Stimulated activated CD8-positive, alpha-beta memory T cell treated with anti-CD3 and anti-CD28 coated beads, Interleukin-15, amount 100 ng/mL, for 1 hour (primary cell): Measurements from ENCODE around the gene RPL15.
"Not testable (repeated sequence)": the region's sequence is repeated elsewhere in the genome, so short reads cannot be mapped to it uniquely, and the experiment has no call there.

Source experiments
- DNase-seq: peaks from one replicate; pipeline ENCODE4 v3.0.0-alpha.2; 2020; ENCODE audit warnings: low read depth

RPL15 gene

GRCh38 chr3:23916886-23917678 is at the start of gene RPL15, which contains the start of gene NKIRAS1:
TSS of gene RPL15 (plus strand) at chr3:23917132. CDS start at chr3:23917860, 728 bp downstream.
TSS of gene NKIRAS1 (minus strand) at chr3:23916990. CDS start at chr3:23910904, 6,086 bp downstream.
- peak; percentile 95 for DNase-seq

- DNase-seq: no peak
Observed at GRCh38 chr3:23867400-23867799, 49.5 kb upstream of the RPL15 start.

DNA sequence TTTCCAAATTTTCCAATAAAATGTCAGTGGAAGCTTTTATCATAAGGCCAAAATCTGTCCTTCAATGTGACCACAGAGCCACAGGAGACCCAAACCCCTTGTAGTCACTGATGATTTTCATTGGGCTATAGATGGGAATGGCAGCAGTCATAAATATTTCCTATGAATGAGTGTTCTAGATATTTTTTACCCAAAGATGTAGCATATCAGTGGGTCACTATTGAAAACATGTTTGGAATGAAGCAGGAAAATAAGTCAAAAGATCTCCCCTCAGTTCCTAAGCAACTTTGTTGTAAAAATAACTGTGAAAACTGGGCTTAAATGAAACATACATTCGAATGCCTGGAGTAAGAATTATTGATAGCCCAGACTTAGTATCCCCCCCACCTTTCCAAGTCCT is 49.1 kb upstream of the RPL15 start:
- DNase-seq: no peak

- DNase-seq: no peak
Observed at GRCh38 chr3:23869977-23870662, 46.8 kb upstream of the RPL15 start.

- DNase-seq: not testable (repeated sequence)
Observed at GRCh38 chr3:23870663-23871043, 46.3 kb upstream of the RPL15 start.

GRCh38 chr3:23871361-23871760 is 45.6 kb upstream of the RPL15 start:
- DNase-seq: not testable (repeated sequence)

DNA sequence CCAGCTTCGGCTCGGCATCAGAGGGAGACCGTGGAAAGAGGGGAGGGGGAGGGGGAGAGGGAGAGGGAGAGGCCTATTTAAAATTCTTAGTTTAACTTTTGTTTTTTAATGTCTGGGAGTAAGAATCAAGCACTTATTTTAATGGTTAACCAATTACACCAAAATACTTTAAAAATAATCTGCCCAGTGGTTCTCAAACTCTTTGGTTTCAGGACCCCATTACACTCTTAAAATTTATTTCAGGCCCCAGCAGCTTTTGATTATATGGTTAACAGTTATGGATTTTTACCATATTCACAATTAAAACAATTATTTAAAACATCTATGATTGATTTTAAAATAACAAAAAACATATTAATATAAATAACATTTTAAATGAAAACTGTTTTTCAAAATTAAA is 44.6 kb upstream of the RPL15 start:
- DNase-seq: no peak

GRCh38 chr3:23873941-23874340 is 43.0 kb upstream of the RPL15 start:
- no peak for DNase-seq

GRCh38 chr3:23874359-23875112 is 42.4 kb upstream of the RPL15 start:
- no peak for DNase-seq

DNA sequence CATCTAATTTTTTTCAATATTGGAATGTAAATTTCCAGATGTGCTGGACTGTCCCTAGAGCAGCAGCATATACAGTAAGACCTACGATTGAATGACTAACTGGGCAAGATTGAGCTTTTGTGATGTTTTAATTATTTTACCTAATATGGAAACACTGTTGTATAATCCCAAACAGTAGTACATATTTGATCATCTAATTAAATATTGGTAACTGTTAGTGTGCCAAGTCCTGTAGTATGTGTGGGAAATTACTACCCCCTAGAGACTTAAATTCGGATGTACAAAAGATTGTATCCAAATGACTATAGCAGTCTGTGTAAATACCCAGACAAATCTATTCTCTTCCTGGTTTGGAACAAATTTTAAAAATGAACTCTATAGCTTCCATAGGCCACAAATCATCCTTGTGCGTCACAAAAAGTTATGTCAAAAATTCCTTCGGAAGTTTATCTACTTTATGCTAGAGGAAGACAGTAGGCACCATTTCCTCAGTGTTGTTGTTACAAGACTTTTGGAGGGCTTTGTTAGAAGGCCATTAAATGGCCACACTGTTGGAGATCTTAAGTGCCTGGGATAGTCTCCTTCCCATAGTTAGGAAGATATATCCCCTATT is 41.7 kb upstream of the RPL15 start:
- no peak for DNase-seq

DNA sequence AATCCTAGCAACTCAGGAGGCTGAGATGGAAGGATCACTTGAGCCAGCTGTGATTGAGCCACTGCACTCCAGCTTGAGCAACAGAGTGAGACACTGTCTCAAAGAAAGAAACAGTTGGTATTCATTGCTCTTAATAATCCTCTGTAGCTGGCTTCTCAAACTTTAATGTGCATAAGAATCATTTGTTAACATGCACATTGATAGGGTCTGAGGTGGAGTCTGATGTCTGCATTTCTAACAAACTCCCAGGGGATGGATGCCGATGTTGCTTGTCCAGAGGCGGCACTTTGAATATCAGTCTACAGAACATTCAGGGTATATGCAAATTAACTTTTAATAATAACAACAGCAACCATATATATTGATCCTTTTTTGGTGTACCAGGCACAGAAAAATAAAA is 40.0 kb upstream of the RPL15 start:
- DNase-seq: no peak

- no peak for DNase-seq
Observed at GRCh38 chr3:23877329-23877980, 39.5 kb upstream of the RPL15 start.

DNA sequence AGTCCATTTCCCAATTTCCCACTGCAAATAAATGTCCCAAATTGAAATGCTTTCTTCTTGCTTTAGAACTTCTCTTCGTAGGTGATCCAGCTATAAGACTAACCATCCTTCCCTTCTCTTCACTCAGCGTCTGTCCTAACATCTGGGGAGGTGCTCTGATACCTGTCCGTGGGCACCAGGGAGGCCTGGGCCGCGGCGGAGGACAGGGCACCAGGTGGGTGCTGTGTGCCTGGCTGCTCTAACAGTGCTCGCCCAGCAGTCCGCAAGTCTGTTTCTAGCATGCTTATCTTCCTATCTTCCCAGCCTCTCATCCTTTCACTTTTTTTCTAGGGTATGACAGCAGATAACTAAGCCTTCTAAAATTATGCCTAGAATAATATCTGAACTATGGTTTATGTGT is 37.4 kb upstream of the RPL15 start:
- no peak for DNase-seq

DNA sequence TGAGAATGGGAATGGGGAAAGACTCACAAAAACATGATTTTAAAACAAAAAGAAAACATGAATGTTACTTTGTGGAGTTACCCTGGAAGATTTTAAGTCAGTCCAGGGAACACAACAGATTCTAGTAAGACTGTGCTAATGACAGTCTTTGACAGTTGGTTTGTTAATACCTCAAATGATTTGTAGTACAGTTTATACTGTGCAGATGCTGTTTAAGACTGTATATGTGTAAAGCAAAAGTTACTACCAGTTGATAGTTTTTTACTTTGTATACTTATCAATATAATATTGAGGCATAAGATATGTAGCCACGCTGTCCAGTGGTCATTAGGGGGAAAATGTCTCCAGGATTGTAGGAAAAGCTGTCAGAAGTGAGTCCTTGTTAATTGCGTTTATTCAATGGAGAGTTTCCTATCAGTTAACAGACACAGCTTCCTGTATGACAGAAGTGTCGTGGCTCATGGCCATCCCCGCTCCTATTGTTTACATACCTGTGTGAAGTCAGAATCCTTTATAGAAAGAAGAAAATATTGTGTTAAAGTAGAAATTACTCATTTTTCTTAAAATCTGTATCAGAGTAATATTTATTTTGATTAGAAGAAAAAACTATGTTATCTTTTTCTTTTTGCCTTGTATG is 36.1 kb upstream of the RPL15 start:
- no peak for DNase-seq

GRCh38 chr3:23881993-23882392 is 34.9 kb upstream of the RPL15 start:
- DNase-seq: not testable (repeated sequence)

- no peak for DNase-seq
Observed at GRCh38 chr3:23882487-23882918, 34.4 kb upstream of the RPL15 start.

DNA sequence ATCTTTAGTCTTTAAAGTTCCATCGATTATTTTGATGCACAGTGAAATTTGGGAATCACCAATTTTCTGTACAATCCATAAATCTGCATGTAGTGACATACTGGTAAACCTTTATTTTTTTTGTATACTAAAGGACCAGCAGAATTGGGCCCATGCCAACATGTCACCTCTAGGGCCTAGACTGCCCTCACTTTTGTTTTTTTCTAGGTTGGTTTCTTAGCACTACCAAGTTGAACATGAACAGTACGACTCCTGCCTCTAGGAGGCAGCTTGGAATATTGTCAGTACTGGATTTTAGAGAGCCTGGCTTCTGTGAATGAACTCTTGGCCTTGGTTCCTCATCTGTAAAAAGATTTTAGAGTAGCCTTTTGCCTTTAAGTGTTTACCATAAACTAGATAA is 32.5 kb upstream of the RPL15 start:
- DNase-seq: no peak

GRCh38 chr3:23885210-23885609 is 31.7 kb upstream of the RPL15 start:
- DNase-seq: no peak

- DNase-seq: no peak
Observed at GRCh38 chr3:23886311-23886710, 30.6 kb upstream of the RPL15 start.

GRCh38 chr3:23888617-23889228 is 28.2 kb upstream of the RPL15 start:
- no peak for DNase-seq

- no peak for DNase-seq
Observed at GRCh38 chr3:23889386-23889785, 27.5 kb upstream of the RPL15 start.
